Nephron progenitor cell (in vitro differentiated cells): ENCODE data around the gene PLB1.
A peak's percentile ranks its signal among the peaks of the same experiment; 100 is the strongest.

Experiments used
- DNase-seq: peaks from one replicate; pipeline ENCODE4 v3.0.0; 2021
- H3K27ac Mint-ChIP-seq: 2 replicates; pipeline ENCODE4 v1.8.0; 2021; ENCODE audit warnings: mild to moderate bottlenecking, moderate library complexity, mixed read lengths
- H3K27me3 Mint-ChIP-seq: 2 replicates; pipeline ENCODE4 v1.8.0; 2021; ENCODE audit warnings: mild to moderate bottlenecking, low read depth, mixed read lengths; ENCODE audit not compliant: poor library complexity
- H3K36me3 Mint-ChIP-seq: 2 replicates; pipeline ENCODE4 v1.8.0; 2021; ENCODE audit warnings: low read depth, mixed read lengths
- H3K4me1 Mint-ChIP-seq: 2 replicates; pipeline ENCODE4 v1.8.0; 2021; ENCODE audit warnings: mixed read lengths
- H3K4me3 Mint-ChIP-seq: 2 replicates; pipeline ENCODE4 v1.8.0; 2021; ENCODE audit warnings: mild to moderate bottlenecking, moderate library complexity, mixed read lengths
- H3K9me3 Mint-ChIP-seq: 2 replicates; pipeline ENCODE4 v1.8.0; 2021; ENCODE audit warnings: mild to moderate bottlenecking, moderate library complexity, mixed read lengths
- CTCF ChIP-seq: fragments of 200-600 bp; sonication (generic); IDR thresholded peaks from 2 replicates; pipeline ENCODE4 v1.5.0; 2021; ENCODE audit warnings: antibody characterized with exemption

The PLB1 gene

GRCh38 chr2:28673338-28673737 lies 177.5 kb downstream of the PLB1 start:
- DNase-seq = no peak
- TF ChIP-seq CTCF = no peak
- peaks cover 4% of the 10 kb centered on the region for H3K27me3 Mint-ChIP-seq
- peaks cover 46% of the 10 kb centered on the region for H3K4me1 Mint-ChIP-seq
- H3K27ac Mint-ChIP-seq = no peak overlapping the region
- H3K4me3 Mint-ChIP-seq = no peak overlapping the region
- peaks cover 10% of the 10 kb centered on the region for H3K36me3 Mint-ChIP-seq
- H3K9me3 Mint-ChIP-seq = peaks cover 25% of the 10 kb centered on the region

GRCh38 chr2:28674062-28674712 lies 178.3 kb downstream of the PLB1 start:
- DNase-seq = no peak
- peaks cover 8% of the 10 kb centered on the region for H3K27me3 Mint-ChIP-seq
- H3K36me3 Mint-ChIP-seq = peaks cover 10% of the 10 kb centered on the region

DNA sequence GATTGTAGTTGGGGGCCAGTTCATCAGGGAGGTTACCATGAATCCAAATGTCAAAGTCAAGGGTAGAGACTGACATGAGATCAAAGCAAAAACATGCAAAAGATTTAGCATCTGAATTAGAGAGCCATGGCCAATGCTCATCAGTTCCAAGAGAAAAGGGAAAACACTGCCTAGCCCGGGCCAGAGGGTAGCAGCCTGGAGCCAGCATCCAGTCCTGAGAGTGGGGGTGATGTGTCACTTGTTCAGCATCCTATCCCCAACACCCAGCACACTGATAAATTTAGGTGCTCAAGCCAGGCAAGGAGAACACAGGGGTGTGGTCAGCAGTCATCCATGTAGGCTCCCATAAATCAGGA lies 178.8 kb downstream of the PLB1 start:
- Mint-ChIP-seq H3K27me3 (peaks cover 8% of the 10 kb centered on the region), H3K4me3 (no peak overlapping the region), H3K36me3 (peaks cover 10% of the 10 kb centered on the region), H3K9me3 (peaks cover 25% of the 10 kb centered on the region), H3K4me1 (peaks cover 45% of the 10 kb centered on the region), H3K27ac (no peak overlapping the region)
- no peak for DNase-seq
- TF ChIP-seq CTCF = no peak

More at GRCh38 chr2:28674062-28674712, 178.3 kb downstream of the PLB1 start:
- Mint-ChIP-seq H3K9me3 (peaks cover 25% of the 10 kb centered on the region), H3K27ac (no peak overlapping the region), H3K4me3 (no peak overlapping the region), H3K4me1 (peaks cover 46% of the 10 kb centered on the region)
- no peak for TF ChIP-seq CTCF

DNA sequence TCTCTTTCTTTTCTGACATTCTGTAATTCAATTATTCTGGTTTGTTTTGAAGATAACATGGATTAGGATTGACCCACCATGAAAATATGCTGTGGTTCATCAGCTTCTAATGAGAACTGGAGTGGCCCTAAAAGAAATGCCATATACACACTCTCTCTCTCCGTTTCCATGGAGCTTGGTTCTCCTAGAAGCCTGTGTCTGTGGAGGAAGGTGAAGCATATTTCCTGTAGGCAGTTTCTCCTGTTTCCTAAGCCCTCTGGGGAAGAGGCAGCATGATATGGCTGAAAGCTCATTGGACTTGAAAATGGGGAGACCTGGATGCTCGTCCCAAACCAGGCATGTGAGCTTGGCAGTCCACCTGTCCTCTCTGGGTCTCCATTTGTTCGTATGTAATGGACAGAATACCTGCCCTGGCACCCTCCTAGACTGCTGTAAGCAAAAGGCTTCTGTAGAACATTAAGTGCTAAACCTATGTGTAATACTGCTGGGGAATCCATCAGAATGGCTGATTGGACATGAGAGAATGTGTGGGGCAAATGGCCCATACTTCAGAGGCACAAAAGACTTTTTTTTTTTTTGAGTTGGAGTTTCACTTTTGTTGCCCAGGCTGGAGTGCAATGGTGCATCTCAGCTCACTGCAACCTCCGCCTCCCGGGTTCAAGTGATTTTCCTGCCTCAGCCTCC lies 180.4 kb downstream of the PLB1 start:
- Mint-ChIP-seq H3K9me3 (peaks cover 24% of the 10 kb centered on the region), H3K36me3 (peaks cover 10% of the 10 kb centered on the region), H3K4me3 (no peak overlapping the region), H3K27ac (no peak overlapping the region), H3K4me1 (peaks cover 35% of the 10 kb centered on the region), H3K27me3 (peaks cover 8% of the 10 kb centered on the region)
- no peak for DNase-seq
- no peak for TF ChIP-seq CTCF

DNA sequence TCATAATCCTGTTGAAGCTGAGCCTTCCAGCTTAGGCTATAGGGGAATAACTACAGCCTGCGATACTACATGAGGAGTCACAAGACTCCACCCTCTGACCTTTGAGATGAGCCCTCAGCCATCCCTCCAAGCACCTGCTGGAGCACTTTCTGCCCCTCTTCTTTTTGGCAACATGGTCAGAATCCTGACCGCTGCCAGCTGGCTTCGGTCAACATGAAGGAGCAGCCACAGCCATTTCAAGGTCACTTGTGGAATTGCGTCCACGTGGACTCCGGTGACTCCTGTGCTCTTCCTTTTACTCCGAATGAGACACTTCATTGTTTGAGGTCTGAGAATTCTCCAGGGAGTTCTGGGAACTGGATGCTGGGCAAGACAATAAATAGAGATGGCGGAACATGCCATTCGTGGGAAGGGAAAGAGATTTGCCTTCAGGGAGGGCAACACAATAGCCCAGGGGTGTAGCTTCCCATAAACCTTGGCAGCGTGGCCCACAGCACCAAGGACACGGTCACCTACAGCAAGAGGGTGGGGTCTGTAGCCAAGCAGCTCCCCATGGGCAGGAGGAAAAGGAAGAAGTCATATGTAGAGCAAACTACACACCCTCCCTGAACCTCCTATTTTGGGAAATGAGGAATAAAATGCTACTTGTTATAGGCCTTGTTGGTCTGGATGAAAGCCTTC lies 182.5 kb downstream of the PLB1 start:
- no peak for TF ChIP-seq CTCF
- Mint-ChIP-seq H3K4me3 (no peak overlapping the region), H3K9me3 (peaks cover 5% of the 10 kb centered on the region), H3K27me3 (peaks cover 8% of the 10 kb centered on the region), H3K27ac (peak overlapping the region; percentile 86), H3K36me3 (no peaks in the 10 kb centered on the region), H3K4me1 (peaks cover 49% of the 10 kb centered on the region)
- DNase-seq = no peak
